GM12892 (cell line): ENCODE measurements around the gene NEGR1.

Experiments used
- POLR2A ChIP-seq: IDR thresholded peaks from 2 replicates; pipeline ENCODE4 v1.6.1; 2011; ENCODE audit warnings: low read depth, low read length, control low read depth
- POLR2AphosphoS5 ChIP-seq: IDR thresholded peaks from 2 replicates; pipeline ENCODE4 v1.6.1; 2011; ENCODE audit warnings: low read depth, low read length, control low read depth

DNA sequence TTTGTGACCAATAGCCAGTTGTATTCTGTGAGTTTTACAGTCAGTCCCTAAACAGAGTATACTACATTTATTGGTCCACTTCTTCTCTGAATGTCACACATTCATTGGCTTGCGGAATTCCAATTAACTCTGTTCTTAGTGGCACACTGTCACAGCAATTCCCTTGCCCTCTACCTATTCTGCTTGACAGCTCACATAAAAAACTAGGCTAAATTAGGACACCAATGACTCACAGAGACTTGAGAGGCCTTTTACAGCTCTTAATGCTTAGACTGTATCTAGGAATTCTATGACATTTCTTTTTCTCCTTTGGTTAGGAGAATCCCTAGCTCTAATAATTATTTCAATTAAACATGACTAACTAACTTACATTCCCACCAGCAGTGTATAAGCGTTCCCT, 104.1 kb downstream of the NEGR1 start:
- no peak for TF ChIP-seq POLR2AphosphoS5
- TF ChIP-seq POLR2A = no peak
